Lower lobe of right lung (tissue), 2 donors: ENCODE results near the gene HRCT1. TPM values are rescaled to one million over a fixed set of nuclear protein-coding genes. Genes with fewer than 3 reads are reported as not detected.
"Not testable (repeated sequence)": the region's sequence is repeated elsewhere in the genome, so short reads cannot be mapped to it uniquely, and the experiment has no call there.

Experiments
- ATAC-seq, 2 donors: fragments of 200-7000 bp; cut with Tn5 transposase; one replicate each; pipeline ENCODE4 v1.9.1; 2020 to 2022; ENCODE audit warnings: mild to moderate bottlenecking in 2 of 2, moderate library complexity in 2 of 2
- DNase-seq: peaks from one replicate; pipeline ENCODE4 v3.0.0-alpha.2; 2020
- H3K27ac ChIP-seq: fragments of 200-600 bp; one replicate; pipeline ENCODE4 v1.8.0; 2022
- H3K27me3 ChIP-seq: fragments of 200-600 bp; one replicate; pipeline ENCODE4 v1.8.0; 2022; ENCODE audit warnings: low read depth
- H3K36me3 ChIP-seq: fragments of 200-600 bp; one replicate; pipeline ENCODE4 v1.8.0; 2022; ENCODE audit warnings: mild to moderate bottlenecking
- H3K4me1 ChIP-seq: fragments of 200-600 bp; one replicate; pipeline ENCODE4 v1.8.0; 2022
- H3K4me3 ChIP-seq: fragments of 200-600 bp; one replicate; pipeline ENCODE4 v1.8.0; 2022; ENCODE audit warnings: mild to moderate bottlenecking
- H3K9me3 ChIP-seq: fragments of 200-600 bp; one replicate; pipeline ENCODE4 v1.8.0; 2022
- CTCF ChIP-seq: fragments of 200-600 bp; IDR thresholded peaks from one replicate; pipeline ENCODE4 v1.8.0; 2022; ENCODE audit warnings: antibody characterized with exemption, mild to moderate bottlenecking
- intact Hi-C: fragments of 100-400 bp; cut with DNase I; formaldehyde crosslinking; loops from one replicate; pipeline ENCODE4 v1.11.0; 2022
- total RNA-seq: library from RNA; stranded (reverse); fragmentation: NEBNext Ultra II Directional; extraction: Animal tissue kit (Norgen Biotek cat#: 25700); gene quantifications from one replicate; pipeline ENCODE4 v1.2.1, GENCODE V29; 2021
- donor health status: DM: no; HTN: yes; CAD: no; lungs with severe emphysema.

Gene HRCT1
- total RNA-seq, 1 donor from 2014 or later: 8.7 TPM

- Histone ChIP-seq H3K9me3 (no peaks in the 10 kb centered on the region), H3K27me3 (no peaks in the 10 kb centered on the region), H3K36me3 (no peaks in the 10 kb centered on the region), H3K4me1 (peaks cover 66% of the 10 kb centered on the region), H3K4me3 (peak overlapping the region; percentile 39), H3K27ac (peak overlapping the region; percentile 93)
- DNase-seq: no peak
- no peak for ATAC-seq
- TF ChIP-seq CTCF: no peak
- intact Hi-C loops: no loop called here
Observed at GRCh38 chr9:35909687-35910612, 3.9 kb downstream of the HRCT1 start.

- Histone ChIP-seq H3K4me3 (peak overlapping the region; percentile 39), H3K27me3 (no peaks in the 10 kb centered on the region), H3K36me3 (no peaks in the 10 kb centered on the region), H3K27ac (peak overlapping the region; percentile 93), H3K9me3 (no peaks in the 10 kb centered on the region), H3K4me1 (peaks cover 57% of the 10 kb centered on the region)
- TF ChIP-seq CTCF: peak; percentile 53
- DNase-seq (peak; percentile 55), ATAC-seq (peak in 1 of 2 donors; percentile 15)
- intact Hi-C loops: no loop called here
Observed at GRCh38 chr9:35910613-35911359, 4.8 kb downstream of the HRCT1 start.

- no peak for DNase-seq
- Histone ChIP-seq H3K36me3 (no peaks in the 10 kb centered on the region), H3K27me3 (no peaks in the 10 kb centered on the region), H3K27ac (peak overlapping the region; percentile 93), H3K4me3 (peak overlapping the region; percentile 39), H3K4me1 (peaks cover 50% of the 10 kb centered on the region), H3K9me3 (no peaks in the 10 kb centered on the region)
- intact Hi-C loops: no loop called here
- ATAC-seq: no peak
- TF ChIP-seq CTCF: no peak
Observed at GRCh38 chr9:35911690-35912089, 5.7 kb downstream of the HRCT1 start.

- Histone ChIP-seq H3K9me3 (no peaks in the 10 kb centered on the region), H3K27me3 (no peaks in the 10 kb centered on the region), H3K27ac (peak overlapping the region; percentile 93), H3K4me3 (peak overlapping the region; percentile 39), H3K36me3 (no peaks in the 10 kb centered on the region), H3K4me1 (peaks cover 37% of the 10 kb centered on the region)
- intact Hi-C loops: no loop called here
- DNase-seq: no peak
- ATAC-seq: no peak
- TF ChIP-seq CTCF: no peak
Observed at GRCh38 chr9:35912791-35913400, 6.9 kb downstream of the HRCT1 start.

- H3K9me3 ChIP-seq, ATAC-seq, intact Hi-C loops, H3K27ac ChIP-seq, H3K36me3 ChIP-seq, H3K4me3 ChIP-seq, H3K27me3 ChIP-seq, DNase-seq: not testable (repeated sequence)
- peaks cover 32% of the 10 kb centered on the region for H3K4me1 ChIP-seq
Observed at GRCh38 chr9:35913429-35913828, 7.4 kb downstream of the HRCT1 start.
